HL-60 (cell line): ENCODE measurements around the gene RAB11FIP5.

ENCODE experiments used
- GABPA ChIP-seq: IDR thresholded peaks from 2 replicates; pipeline ENCODE4 v1.6.1; 2012; ENCODE audit warnings: low read depth
- TF ChIP-seq, protein P1 (sequence below): IDR thresholded peaks from one replicate; pipeline ENCODE4 v1.5.1; 2011; ENCODE audit warnings: low read length, control low read depth, inconsistent platforms; ENCODE audit not compliant: insufficient read depth
- TF ChIP-seq, protein P2 (sequence below): IDR thresholded peaks from 2 replicates; pipeline ENCODE4 v1.6.1; 2012; ENCODE audit warnings: low read depth; ENCODE audit not compliant: insufficient replicate concordance

DNA sequence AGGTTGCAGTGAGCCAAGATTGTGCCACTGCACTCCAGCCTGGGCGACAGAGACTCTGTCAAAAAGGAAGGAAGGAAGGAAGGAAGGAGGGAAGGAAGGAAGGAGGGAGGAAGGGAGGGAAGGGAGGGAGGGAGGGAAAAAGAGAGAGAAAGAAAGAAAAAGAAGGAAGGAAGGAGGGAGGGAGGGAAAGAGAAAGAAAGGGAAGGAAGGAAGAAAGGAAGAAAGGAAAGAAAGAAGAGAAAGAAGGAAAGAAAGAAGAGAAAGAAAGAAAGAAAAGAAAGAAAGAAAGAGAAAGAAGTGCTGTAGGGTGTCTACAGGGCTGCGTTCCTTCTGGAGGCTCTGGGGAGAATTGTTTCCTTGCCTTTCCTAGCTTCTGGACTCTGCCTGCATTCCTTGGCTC lies 22.5 kb upstream of the RAB11FIP5 start:
- TF ChIP-seq, protein P1, sequence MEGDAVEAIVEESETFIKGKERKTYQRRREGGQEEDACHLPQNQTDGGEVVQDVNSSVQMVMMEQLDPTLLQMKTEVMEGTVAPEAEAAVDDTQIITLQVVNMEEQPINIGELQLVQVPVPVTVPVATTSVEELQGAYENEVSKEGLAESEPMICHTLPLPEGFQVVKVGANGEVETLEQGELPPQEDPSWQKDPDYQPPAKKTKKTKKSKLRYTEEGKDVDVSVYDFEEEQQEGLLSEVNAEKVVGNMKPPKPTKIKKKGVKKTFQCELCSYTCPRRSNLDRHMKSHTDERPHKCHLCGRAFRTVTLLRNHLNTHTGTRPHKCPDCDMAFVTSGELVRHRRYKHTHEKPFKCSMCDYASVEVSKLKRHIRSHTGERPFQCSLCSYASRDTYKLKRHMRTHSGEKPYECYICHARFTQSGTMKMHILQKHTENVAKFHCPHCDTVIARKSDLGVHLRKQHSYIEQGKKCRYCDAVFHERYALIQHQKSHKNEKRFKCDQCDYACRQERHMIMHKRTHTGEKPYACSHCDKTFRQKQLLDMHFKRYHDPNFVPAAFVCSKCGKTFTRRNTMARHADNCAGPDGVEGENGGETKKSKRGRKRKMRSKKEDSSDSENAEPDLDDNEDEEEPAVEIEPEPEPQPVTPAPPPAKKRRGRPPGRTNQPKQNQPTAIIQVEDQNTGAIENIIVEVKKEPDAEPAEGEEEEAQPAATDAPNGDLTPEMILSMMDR = no peak
- TF ChIP-seq GABPA = no peak
- TF ChIP-seq, protein P2, sequence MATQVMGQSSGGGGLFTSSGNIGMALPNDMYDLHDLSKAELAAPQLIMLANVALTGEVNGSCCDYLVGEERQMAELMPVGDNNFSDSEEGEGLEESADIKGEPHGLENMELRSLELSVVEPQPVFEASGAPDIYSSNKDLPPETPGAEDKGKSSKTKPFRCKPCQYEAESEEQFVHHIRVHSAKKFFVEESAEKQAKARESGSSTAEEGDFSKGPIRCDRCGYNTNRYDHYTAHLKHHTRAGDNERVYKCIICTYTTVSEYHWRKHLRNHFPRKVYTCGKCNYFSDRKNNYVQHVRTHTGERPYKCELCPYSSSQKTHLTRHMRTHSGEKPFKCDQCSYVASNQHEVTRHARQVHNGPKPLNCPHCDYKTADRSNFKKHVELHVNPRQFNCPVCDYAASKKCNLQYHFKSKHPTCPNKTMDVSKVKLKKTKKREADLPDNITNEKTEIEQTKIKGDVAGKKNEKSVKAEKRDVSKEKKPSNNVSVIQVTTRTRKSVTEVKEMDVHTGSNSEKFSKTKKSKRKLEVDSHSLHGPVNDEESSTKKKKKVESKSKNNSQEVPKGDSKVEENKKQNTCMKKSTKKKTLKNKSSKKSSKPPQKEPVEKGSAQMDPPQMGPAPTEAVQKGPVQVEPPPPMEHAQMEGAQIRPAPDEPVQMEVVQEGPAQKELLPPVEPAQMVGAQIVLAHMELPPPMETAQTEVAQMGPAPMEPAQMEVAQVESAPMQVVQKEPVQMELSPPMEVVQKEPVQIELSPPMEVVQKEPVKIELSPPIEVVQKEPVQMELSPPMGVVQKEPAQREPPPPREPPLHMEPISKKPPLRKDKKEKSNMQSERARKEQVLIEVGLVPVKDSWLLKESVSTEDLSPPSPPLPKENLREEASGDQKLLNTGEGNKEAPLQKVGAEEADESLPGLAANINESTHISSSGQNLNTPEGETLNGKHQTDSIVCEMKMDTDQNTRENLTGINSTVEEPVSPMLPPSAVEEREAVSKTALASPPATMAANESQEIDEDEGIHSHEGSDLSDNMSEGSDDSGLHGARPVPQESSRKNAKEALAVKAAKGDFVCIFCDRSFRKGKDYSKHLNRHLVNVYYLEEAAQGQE = no peak
